Activated T-helper 2 cell treated with anti-CD3 and anti-CD28 coated beads, Interferon-gamma antibody, Interleukin-2, Interleukin-4, amounts not matched to agents 10 μg/mL and 5 μg/mL and 100 μg/mL, durations not matched to agents 14 hours and 24 hours and 36 hours (primary cell): Measurements from ENCODE around the gene GNA15. TPM values are rescaled to one million over a fixed set of nuclear protein-coding genes. Genes with fewer than 3 reads are reported as not detected.
"Not testable (repeated sequence)": the region's sequence is repeated elsewhere in the genome, so short reads cannot be mapped to it uniquely, and the experiment has no call there.

Experiments
- DNase-seq: peaks from one replicate; pipeline ENCODE4 v3.0.0; 2021; ENCODE audit warnings: low spot score
- H3K27ac Mint-ChIP-seq: one replicate; pipeline ENCODE4 v1.8.0; 2021; ENCODE audit warnings: mixed read lengths
- H3K27me3 Mint-ChIP-seq: one replicate; pipeline ENCODE4 v1.8.0; 2021; ENCODE audit warnings: low read depth, mixed read lengths
- H3K36me3 Mint-ChIP-seq: one replicate; pipeline ENCODE4 v1.8.0; 2021; ENCODE audit warnings: low read depth, mixed read lengths
- H3K4me1 Mint-ChIP-seq: one replicate; pipeline ENCODE4 v1.8.0; 2021; ENCODE audit warnings: low read depth, mixed read lengths
- H3K4me3 Mint-ChIP-seq: one replicate; pipeline ENCODE4 v1.8.0; 2021; ENCODE audit warnings: low read depth, mild to moderate bottlenecking, moderate library complexity, mixed read lengths
- H3K9me3 Mint-ChIP-seq: one replicate; pipeline ENCODE4 v1.8.0; 2021; ENCODE audit warnings: mixed read lengths
- intact Hi-C: fragments of 100-400 bp; cut with micrococcal nuclease; formaldehyde crosslinking; loops from one replicate; pipeline ENCODE4 v1.15.1; 2023
- total RNA-seq: library from RNA; stranded (reverse); gene quantifications from 2 replicates; pipeline ENCODE4 v1.2.3, GENCODE V29; 2022

Gene GNA15
- total RNA-seq, 1 donor from 2014 or later = 174 TPM

GRCh38 chr19:3163230-3163886, 27.5 kb downstream of the GNA15 start:
- Mint-ChIP-seq H3K9me3 (peaks cover 11% of the 10 kb centered on the region), H3K27ac (no peak overlapping the region), H3K4me3 (no peak overlapping the region), H3K27me3 (no peaks in the 10 kb centered on the region), H3K4me1 (peaks cover 30% of the 10 kb centered on the region), H3K36me3 (peaks cover 82% of the 10 kb centered on the region)
- intact Hi-C loops = loop anchor here (1.0 to 10.0 kb wide), 4 partner anchors 17 to 99 kb away; partner anchors contain the start of gene TLE5
- DNase-seq = peak; percentile 56

GRCh38 chr19:3163943-3164342, 28.1 kb downstream of the GNA15 start:
- peaks cover 30% of the 10 kb centered on the region for H3K4me1 Mint-ChIP-seq
- no peak overlapping the region for H3K4me3 Mint-ChIP-seq
- intact Hi-C loops = loop anchor here (1.0 to 10.0 kb wide), 4 partner anchors 18 to 99 kb away; partner anchors contain the start of gene TLE5
- peaks cover 11% of the 10 kb centered on the region for H3K9me3 Mint-ChIP-seq
- H3K27ac Mint-ChIP-seq = no peak overlapping the region
- H3K27me3 Mint-ChIP-seq = no peaks in the 10 kb centered on the region
- peaks cover 82% of the 10 kb centered on the region for H3K36me3 Mint-ChIP-seq
- no peak for DNase-seq

- intact Hi-C loops = loop anchor here (10.0 kb wide), 1 partner anchor 103 kb away; the partner anchor contains the start of gene TLE5
- Mint-ChIP-seq H3K4me1 (peaks cover 24% of the 10 kb centered on the region), H3K27ac (no peak overlapping the region), H3K27me3 (no peaks in the 10 kb centered on the region), H3K4me3 (no peak overlapping the region), H3K36me3 (peaks cover 64% of the 10 kb centered on the region), H3K9me3 (peaks cover 5% of the 10 kb centered on the region)
- no peak for DNase-seq
Measured at GRCh38 chr19:3167533-3168272, 31.9 kb downstream of the GNA15 start.

- H3K27ac Mint-ChIP-seq = no peak overlapping the region
- H3K36me3 Mint-ChIP-seq = peaks cover 41% of the 10 kb centered on the region
- no peaks in the 10 kb centered on the region for H3K27me3 Mint-ChIP-seq
- peaks cover 21% of the 10 kb centered on the region for H3K4me1 Mint-ChIP-seq
- no peak overlapping the region for H3K4me3 Mint-ChIP-seq
- DNase-seq = no peak
- no peaks in the 10 kb centered on the region for H3K9me3 Mint-ChIP-seq
- intact Hi-C loops = no loop called here
Measured at GRCh38 chr19:3171894-3172672, 36.2 kb downstream of the GNA15 start.

GRCh38 chr19:3172673-3173000, 36.8 kb downstream of the GNA15 start:
- H3K9me3 Mint-ChIP-seq, DNase-seq, H3K27me3 Mint-ChIP-seq, intact Hi-C loops, H3K27ac Mint-ChIP-seq, H3K4me3 Mint-ChIP-seq: not testable (repeated sequence)
- Mint-ChIP-seq H3K36me3 (peaks cover 39% of the 10 kb centered on the region), H3K4me1 (peaks cover 24% of the 10 kb centered on the region)

- intact Hi-C loops = loop anchor here (2.0 kb wide), 1 partner anchor 21 kb away; no protein-coding TSS in a partner anchor
- Mint-ChIP-seq H3K4me3 (peak overlapping the region; percentile 83), H3K36me3 (peaks cover 50% of the 10 kb centered on the region), H3K27me3 (no peaks in the 10 kb centered on the region), H3K4me1 (peaks cover 19% of the 10 kb centered on the region), H3K27ac (peak overlapping the region; percentile 91), H3K9me3 (no peaks in the 10 kb centered on the region)
- no peak for DNase-seq
Measured at GRCh38 chr19:3175781-3176714, 40.2 kb downstream of the GNA15 start.

GRCh38 chr19:3176715-3177501, 41.1 kb downstream of the GNA15 start:
- H3K27ac Mint-ChIP-seq = peak overlapping the region; percentile 91
- H3K36me3 Mint-ChIP-seq = peaks cover 48% of the 10 kb centered on the region
- no peaks in the 10 kb centered on the region for H3K27me3 Mint-ChIP-seq
- H3K9me3 Mint-ChIP-seq = no peaks in the 10 kb centered on the region
- DNase-seq = peak; percentile 68
- intact Hi-C loops = loop anchor here (2.0 kb wide), 1 partner anchor 22 kb away; no protein-coding TSS in a partner anchor
- H3K4me3 Mint-ChIP-seq = peak overlapping the region; percentile 83
- peaks cover 15% of the 10 kb centered on the region for H3K4me1 Mint-ChIP-seq

- DNase-seq = peak; percentile 77
- H3K4me3 Mint-ChIP-seq = peak within 1 kb of the TSS; percentile 95
- peaks cover 20% of the 10 kb centered on the region for H3K4me1 Mint-ChIP-seq
- H3K36me3 Mint-ChIP-seq = peaks cover 51% of the 10 kb centered on the region
- no peaks in the 10 kb centered on the region for H3K27me3 Mint-ChIP-seq
- no peaks in the 10 kb centered on the region for H3K9me3 Mint-ChIP-seq
- peak within 1 kb of the TSS; percentile 93 for H3K27ac Mint-ChIP-seq
- intact Hi-C loops = no loop called here
Measured at GRCh38 chr19:3178377-3178972, 42.6 kb downstream of the GNA15 start, which contains the start of gene S1PR4. Gene S1PR4 (plus strand): TSS chr19:3178769. CDS start chr19:3178793, 24 bp downstream.

GRCh38 chr19:3178973-3179738, 43.3 kb downstream of the GNA15 start:
- no peaks in the 10 kb centered on the region for H3K9me3 Mint-ChIP-seq
- intact Hi-C loops = no loop called here
- peak; percentile 35 for DNase-seq
- H3K4me1 Mint-ChIP-seq = peaks cover 24% of the 10 kb centered on the region
- peak overlapping the region; percentile 87 for H3K27ac Mint-ChIP-seq
- H3K27me3 Mint-ChIP-seq = no peaks in the 10 kb centered on the region
- peak overlapping the region; percentile 95 for H3K4me3 Mint-ChIP-seq
- peaks cover 56% of the 10 kb centered on the region for H3K36me3 Mint-ChIP-seq

- H3K4me1 Mint-ChIP-seq = peaks cover 30% of the 10 kb centered on the region
- H3K27me3 Mint-ChIP-seq = no peaks in the 10 kb centered on the region
- intact Hi-C loops = loop anchor here (1.0 kb wide), 1 partner anchor 47 kb away; no protein-coding TSS in a partner anchor
- H3K36me3 Mint-ChIP-seq = peaks cover 63% of the 10 kb centered on the region
- DNase-seq = no peak
- H3K4me3 Mint-ChIP-seq = peak overlapping the region; percentile 95
- H3K27ac Mint-ChIP-seq = peak overlapping the region; percentile 87
- no peaks in the 10 kb centered on the region for H3K9me3 Mint-ChIP-seq
Measured at GRCh38 chr19:3179739-3180293, 44.0 kb downstream of the GNA15 start.
